Thyroid gland (tissue), 4 donors: ENCODE measurements around the gene FAM131C.
"Not testable (repeated sequence)": the region's sequence is repeated elsewhere in the genome, so short reads cannot be mapped to it uniquely, and the experiment has no call there.

Experiments
- CTCF ChIP-seq, 6 experiments: fragments of 200-600 bp in 3 of 6; fragments of 450-650 bp in 3 of 6; sonication (generic) in 3 of 6; IDR thresholded peaks; one replicate each; pipeline ENCODE4 v1.5.1; 2016 to 2019; ENCODE audit warnings: antibody characterized with exemption in 6 of 6, mild to moderate bottlenecking in 2 of 6, inconsistent platforms in 1 of 6, moderate library complexity in 1 of 6
- POLR2A ChIP-seq, 2 donors: fragments of 450-650 bp; IDR thresholded peaks; one replicate each; pipeline ENCODE4 v1.6.1; 2017; ENCODE audit warnings: antibody characterized with exemption in 2 of 2, mild to moderate bottlenecking in 2 of 2, moderate library complexity in 1 of 2

GRCh38 chr1:16057314-16057915 lies 16.0 kb downstream of the FAM131C start:
- TF ChIP-seq CTCF, POLR2A (IDR thresholded peaks at IDR 0.05): not testable (repeated sequence)
